Measurements from ENCODE around the gene BAG1. TPM values are rescaled to one million over a fixed set of nuclear protein-coding genes. Genes with fewer than 3 reads are reported as not detected.

The BAG1 gene
- total RNA-seq (100 to 1,000 TPM in 1 of 2 donors, 10 to 100 TPM in 1; 96.6 to 147 TPM), polyA plus RNA-seq (ENCODE audit: insufficient read depth, low read depth, low replicate concordance) (203 TPM)
- long read RNA-seq, donor 1, transcript BAG1-210 (7 exons, 3,786 nt) = major isoform, 33 of 318 reads
- long read RNA-seq, donor 1, transcript BAG1-201 (4 exons, 1,977 nt) = minor isoform, 6 of 318 reads
- long read RNA-seq, donor 1, partial matches to known transcripts = 279 of 318 reads
- long read RNA-seq, donor 1, other reads (novel, unspliced or antisense) = 0 of 318 reads
- long read RNA-seq, donor 2, transcript BAG1-210 (7 exons, 3,786 nt) = major isoform, 12 of 32 reads
- long read RNA-seq, donor 2, transcript BAG1-201 (4 exons, 1,977 nt) = minor isoform, 9 of 32 reads
- long read RNA-seq, donor 2, partial matches to known transcripts = 9 of 32 reads
- long read RNA-seq, donor 2, other reads (novel, unspliced or antisense) = 0 of 32 reads

DNA sequence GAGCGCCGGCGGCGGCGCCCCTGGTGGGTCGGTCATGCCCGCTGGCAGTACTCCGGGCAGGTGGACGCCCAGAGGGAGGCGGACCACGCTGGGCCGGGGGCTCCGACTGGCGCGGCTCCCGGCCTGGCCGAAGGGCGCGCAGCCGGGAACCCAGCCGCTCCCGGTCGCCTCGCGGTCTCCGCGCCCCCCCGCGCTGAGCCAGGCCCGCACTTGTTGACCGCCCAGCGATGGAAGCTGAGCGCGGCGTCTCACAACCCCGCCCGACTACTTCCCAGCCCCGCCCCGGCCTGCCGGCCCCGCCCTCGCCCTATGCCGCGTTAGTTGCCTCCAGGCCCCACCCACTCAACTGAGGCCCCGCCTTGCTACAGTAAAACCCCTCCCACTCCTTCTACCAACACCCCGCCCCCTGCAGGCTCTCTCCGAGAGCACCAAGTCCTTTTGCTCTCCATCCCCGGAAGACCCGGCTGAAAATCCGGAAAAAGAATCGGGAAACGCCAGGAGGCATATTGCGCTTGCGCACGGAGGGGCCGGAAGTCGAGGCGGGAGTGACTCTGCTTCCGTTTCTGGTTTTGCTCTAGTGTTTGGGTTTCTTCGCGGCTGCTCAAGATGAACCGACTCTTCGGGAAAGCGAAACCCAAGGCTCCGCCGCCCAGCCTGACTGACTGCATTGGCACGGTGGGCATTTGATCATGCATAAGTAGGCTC is at the start of gene BAG1, which contains the start of gene CHMP5:
Gene BAG1 (minus strand): TSS at position 236 of the 705 bp plus-strand sequence.
Gene CHMP5 (plus strand): TSS at position 577 of the 705 bp plus-strand sequence. CDS start 30 bp downstream, at position 607.
- peak; percentile 100 for DNase-seq
- Histone ChIP-seq H3K9me3 (no peaks in the 10 kb centered on the region), H3K27me3 (no peaks in the 10 kb centered on the region), H3K27ac (peak within 1 kb of the TSS; percentile 82 to 88), H3K36me3 (ENCODE audit: low read depth, missing control alignments) (no peaks in the 10 kb centered on the region), H3K4me3 (peak within 1 kb of the TSS; percentile 89 to 99), H3K4me1 (peaks cover 17% of the 10 kb centered on the region)
- WGBS, 2 donors = 0 to 1% methylated on average over 28 to 52 of the region's 67 CpGs
- TF ChIP-seq, protein P1, sequence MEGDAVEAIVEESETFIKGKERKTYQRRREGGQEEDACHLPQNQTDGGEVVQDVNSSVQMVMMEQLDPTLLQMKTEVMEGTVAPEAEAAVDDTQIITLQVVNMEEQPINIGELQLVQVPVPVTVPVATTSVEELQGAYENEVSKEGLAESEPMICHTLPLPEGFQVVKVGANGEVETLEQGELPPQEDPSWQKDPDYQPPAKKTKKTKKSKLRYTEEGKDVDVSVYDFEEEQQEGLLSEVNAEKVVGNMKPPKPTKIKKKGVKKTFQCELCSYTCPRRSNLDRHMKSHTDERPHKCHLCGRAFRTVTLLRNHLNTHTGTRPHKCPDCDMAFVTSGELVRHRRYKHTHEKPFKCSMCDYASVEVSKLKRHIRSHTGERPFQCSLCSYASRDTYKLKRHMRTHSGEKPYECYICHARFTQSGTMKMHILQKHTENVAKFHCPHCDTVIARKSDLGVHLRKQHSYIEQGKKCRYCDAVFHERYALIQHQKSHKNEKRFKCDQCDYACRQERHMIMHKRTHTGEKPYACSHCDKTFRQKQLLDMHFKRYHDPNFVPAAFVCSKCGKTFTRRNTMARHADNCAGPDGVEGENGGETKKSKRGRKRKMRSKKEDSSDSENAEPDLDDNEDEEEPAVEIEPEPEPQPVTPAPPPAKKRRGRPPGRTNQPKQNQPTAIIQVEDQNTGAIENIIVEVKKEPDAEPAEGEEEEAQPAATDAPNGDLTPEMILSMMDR (IDR thresholded peaks at IDR 0.05) = peak; percentile 11 to 43 (median 21)
- TF ChIP-seq POLR2A (IDR thresholded peaks at IDR 0.05) = no peak
- intact Hi-C loops (cut with DNase I; ENCODE audit: low total_unique reads) = no loop called here

DNA sequence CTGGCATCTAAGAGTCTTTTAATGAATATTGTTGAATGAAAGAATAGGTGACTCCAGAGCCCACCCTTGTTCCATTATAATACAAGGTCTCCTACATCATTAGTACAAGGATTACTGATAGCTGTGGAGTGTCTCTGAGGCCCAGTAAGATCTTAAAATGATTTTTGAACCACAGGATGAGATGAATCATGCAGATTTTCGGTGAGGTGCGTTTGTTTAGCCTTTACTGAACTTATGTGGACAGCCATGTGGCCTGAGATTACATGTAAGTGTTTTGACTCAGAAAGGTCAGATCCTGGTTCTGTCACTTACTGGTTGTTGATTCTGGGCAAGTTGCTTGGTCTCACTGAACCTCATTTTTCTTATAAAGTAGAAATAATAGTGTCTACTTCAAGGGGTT is 47.4 kb upstream of the BAG1 start:
- Histone ChIP-seq H3K27me3 (no peaks in the 10 kb centered on the region), H3K4me3 (no peak overlapping the region), H3K27ac (no peak overlapping the region), H3K9me3 (no peaks in the 10 kb centered on the region), H3K4me1 (peaks cover 9% of the 10 kb centered on the region), H3K36me3 (ENCODE audit: low read depth, missing control alignments) (no peaks in the 10 kb centered on the region)
- intact Hi-C loops (cut with DNase I; ENCODE audit: low total_unique reads) = no loop called here
- TF ChIP-seq, protein P1 (IDR thresholded peaks at IDR 0.05) = no peak
- no peak for TF ChIP-seq POLR2A (IDR thresholded peaks at IDR 0.05)
- no peak for DNase-seq
- WGBS, 2 donors = 88 to 90% methylated on average over 2 of the region's 2 CpGs

GRCh38 chr9:33310748-33311147 is 46.2 kb upstream of the BAG1 start:
- DNase-seq = no peak
- Histone ChIP-seq H3K9me3 (no peaks in the 10 kb centered on the region), H3K4me1 (peaks cover 3% of the 10 kb centered on the region), H3K27me3 (no peaks in the 10 kb centered on the region), H3K27ac (no peak overlapping the region), H3K4me3 (no peak overlapping the region), H3K36me3 (ENCODE audit: low read depth, missing control alignments) (no peaks in the 10 kb centered on the region)
- 77 to 89% methylated on average over 2 of the region's 2 CpGs for WGBS, 2 donors
- TF ChIP-seq, protein P1 (IDR thresholded peaks at IDR 0.05) = no peak
- TF ChIP-seq POLR2A (IDR thresholded peaks at IDR 0.05) = no peak
- intact Hi-C loops (cut with DNase I; ENCODE audit: low total_unique reads) = no loop called here

DNA sequence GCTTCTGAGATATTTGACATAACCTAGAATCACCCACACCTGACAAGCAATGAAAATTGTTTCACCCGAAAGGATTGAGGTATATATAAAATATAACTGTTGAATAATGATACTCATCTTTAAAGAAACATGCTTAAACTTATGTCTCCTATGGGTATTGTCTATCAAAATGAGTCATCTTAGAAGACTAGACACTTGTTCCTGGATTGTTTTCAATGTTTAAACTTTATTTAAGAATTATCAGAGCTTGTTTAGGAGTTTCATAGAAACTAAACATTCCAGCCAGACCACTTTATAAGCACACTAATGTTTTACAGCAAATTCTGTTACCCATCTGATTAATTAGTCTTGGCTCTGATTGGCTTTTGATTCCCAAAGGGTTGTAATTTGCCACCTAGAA is 45.4 kb upstream of the BAG1 start:
- TF ChIP-seq, protein P1 (IDR thresholded peaks at IDR 0.05) = no peak
- TF ChIP-seq POLR2A (IDR thresholded peaks at IDR 0.05) = no peak
- no peaks in the 10 kb centered on the region for H3K27me3 ChIP-seq
- H3K4me3 ChIP-seq = no peak overlapping the region
- 88 to 96% methylated on average over 1 of the region's 1 CpG for WGBS, 2 donors
- DNase-seq = no peak
- no peak overlapping the region for H3K27ac ChIP-seq
- H3K36me3 ChIP-seq (ENCODE audit: low read depth, missing control alignments) = no peaks in the 10 kb centered on the region
- H3K9me3 ChIP-seq = no peaks in the 10 kb centered on the region
- no peaks in the 10 kb centered on the region for H3K4me1 ChIP-seq
- intact Hi-C loops (cut with DNase I; ENCODE audit: low total_unique reads) = no loop called here
